HG02885 (cell line): ENCODE measurements around the gene CCT3.
A peak's percentile ranks its signal among the peaks of the same experiment; 100 is the strongest.
"Not testable (repeated sequence)": the region's sequence is repeated elsewhere in the genome, so short reads cannot be mapped to it uniquely, and the experiment has no call there.

Experiments
- ATAC-seq: cut with Tn5 transposase; IDR thresholded peaks from one replicate; pipeline ENCODE4 v1.9.1; 2021; ENCODE audit warnings: mild to moderate bottlenecking; ENCODE audit not compliant: unreplicated experiment, poor library complexity

Gene CCT3

DNA sequence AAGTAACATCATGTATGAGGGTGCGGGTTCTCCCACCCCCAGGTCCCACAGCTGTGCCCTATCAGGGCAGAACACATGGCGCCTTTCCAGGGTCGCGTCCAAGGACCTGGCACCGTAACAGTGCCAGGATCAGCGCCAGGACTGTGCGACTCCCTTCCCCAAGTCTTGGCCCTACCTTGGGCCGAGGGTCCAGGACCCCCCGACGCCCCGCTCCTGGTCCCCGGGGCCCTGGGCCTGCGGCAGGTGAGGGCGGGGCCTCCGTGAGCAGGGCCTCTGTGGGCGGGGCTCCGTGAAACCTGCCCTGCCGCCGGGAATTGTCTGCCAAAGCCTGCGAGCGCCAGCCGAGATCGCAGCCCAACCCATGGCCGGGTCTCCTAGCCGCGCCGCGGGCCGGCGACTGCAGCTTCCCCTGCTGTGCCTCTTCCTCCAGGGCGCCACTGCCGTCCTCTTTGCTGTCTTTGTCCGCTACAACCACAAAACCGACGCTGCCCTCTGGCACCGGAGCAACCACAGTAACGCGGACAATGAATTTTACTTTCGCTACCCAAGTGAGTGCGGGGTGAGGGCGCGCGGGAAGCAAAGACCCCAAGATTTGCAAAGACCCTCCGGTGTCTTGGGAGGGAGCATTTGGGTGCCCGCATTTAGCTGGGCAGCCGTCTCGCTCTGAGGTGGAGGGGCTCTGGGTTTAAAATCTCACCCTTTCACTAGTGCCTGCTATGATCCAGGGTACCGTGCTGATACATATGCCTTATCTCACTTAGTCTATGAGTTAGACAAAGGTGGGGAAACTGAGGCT lies 31.0 kb upstream of the CCT3 start, which contains the start of gene RHBG:
TSS of gene RHBG (plus strand) at position 323 of the 796 bp plus-strand sequence. CDS start at position 362, 39 bp downstream.
- no peak for ATAC-seq

DNA sequence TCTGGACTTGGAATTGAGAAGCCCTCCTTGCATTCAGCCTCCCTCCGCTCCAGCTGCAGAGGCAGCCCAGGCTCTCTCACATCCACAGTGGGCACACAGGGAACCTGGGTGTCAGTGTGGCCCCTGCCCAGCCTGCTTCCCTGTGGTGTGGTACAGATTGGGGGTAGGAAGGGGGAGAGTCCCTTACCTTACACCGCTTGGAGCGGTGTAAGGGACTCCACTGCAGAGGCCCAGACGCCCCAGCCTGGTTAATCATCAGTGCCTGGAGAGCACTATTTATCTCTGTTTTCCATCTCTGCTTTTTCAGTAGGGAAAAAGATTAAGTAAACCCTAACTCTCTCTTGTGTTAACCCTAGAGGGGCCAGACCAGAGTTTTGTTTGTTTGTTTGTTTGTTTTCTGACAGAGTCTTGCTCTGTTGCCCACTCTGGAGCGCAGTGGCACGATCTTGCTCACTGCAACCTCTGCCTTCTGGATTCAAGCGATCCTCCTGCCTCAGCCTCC lies 30.1 kb upstream of the CCT3 start:
- no peak for ATAC-seq

GRCh38 chr1:156367383-156368156 lies 29.5 kb upstream of the CCT3 start:
- no peak for ATAC-seq

- ATAC-seq: no peak
These were observed 28.5 kb upstream of the CCT3 start for GRCh38 chr1:156366378-156367166.

DNA sequence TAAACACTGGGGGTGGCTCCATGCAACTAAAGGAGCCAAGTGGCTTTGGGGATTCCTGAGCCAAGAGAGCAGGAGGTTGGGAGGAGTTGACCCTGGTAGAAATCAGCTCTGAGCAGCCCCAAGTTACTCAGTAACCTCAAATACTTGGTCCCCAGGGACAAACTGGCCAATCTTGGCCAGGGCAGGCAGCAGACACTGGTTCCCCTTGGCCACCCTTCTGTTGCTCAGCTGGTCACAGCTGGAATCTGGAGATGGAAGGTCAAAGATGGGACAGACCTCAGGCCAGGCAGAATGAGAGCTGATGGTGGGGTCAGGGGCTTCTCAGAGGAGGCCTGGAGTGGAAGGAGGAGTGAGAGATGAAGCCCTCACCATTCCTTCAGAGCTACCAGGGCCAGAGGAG lies 27.7 kb upstream of the CCT3 start:
- no peak for ATAC-seq

GRCh38 chr1:156360534-156360933 lies 22.4 kb upstream of the CCT3 start:
- no peak for ATAC-seq

DNA sequence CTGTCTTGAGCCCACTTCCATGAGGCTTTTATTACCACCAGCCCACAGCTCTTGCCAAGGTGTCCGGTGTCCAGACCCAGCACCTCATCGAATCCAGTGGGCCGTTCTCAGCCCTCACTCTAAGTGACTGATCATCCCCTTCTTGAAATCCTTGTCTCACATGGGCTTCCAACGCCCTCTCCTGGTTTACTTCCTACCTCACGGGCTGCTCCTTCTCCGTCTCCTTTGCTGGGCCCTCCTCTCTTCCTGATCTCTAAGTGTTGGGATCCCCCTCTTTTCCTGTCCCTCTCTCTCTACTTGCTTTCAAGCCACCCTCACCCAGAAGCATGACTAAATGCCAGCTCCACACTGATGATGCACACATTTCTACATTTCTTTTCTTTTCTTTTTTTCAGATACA lies 21.9 kb upstream of the CCT3 start:
- ATAC-seq: no peak

GRCh38 chr1:156359249-156359648 lies 21.2 kb upstream of the CCT3 start:
- no peak for ATAC-seq

DNA sequence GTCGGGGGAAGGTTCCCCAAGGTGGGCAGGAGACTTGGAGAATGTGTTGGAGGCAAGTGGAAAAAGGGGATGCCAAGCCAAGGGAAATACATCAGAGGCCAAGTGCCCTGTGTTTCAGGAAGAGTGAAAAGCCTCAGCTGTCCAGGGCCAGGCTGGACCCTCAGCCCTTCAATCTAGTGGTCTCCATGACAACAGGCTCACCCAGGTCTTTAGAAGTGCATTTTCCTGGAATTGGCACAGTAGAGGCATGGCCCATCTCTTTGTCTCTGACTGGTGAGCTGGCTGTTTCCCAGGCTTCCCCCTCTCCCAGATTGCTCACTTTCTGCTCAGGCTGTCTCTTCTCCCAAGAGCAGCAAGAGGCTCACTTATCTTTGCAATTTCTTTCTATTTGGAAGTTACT lies 20.5 kb upstream of the CCT3 start:
- no peak for ATAC-seq

DNA sequence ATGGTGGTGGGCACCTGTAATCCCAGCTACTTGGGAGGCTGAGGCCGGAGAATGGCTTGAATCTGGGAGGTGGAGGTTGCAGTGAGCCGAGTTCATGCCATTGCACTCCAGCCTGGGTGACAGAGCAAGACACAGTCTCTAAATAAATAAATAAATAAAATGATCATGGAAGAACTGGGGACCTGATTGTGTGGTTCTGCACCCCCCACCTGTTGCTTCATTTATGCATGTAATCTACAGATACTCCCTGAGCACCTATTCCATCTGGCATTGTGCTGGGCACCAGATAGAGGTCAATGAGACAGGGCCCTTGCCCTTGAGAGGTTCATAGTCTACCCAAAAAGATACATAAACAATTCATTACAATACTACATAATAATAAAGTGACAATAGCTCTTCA lies 19.9 kb upstream of the CCT3 start:
- ATAC-seq: no peak

DNA sequence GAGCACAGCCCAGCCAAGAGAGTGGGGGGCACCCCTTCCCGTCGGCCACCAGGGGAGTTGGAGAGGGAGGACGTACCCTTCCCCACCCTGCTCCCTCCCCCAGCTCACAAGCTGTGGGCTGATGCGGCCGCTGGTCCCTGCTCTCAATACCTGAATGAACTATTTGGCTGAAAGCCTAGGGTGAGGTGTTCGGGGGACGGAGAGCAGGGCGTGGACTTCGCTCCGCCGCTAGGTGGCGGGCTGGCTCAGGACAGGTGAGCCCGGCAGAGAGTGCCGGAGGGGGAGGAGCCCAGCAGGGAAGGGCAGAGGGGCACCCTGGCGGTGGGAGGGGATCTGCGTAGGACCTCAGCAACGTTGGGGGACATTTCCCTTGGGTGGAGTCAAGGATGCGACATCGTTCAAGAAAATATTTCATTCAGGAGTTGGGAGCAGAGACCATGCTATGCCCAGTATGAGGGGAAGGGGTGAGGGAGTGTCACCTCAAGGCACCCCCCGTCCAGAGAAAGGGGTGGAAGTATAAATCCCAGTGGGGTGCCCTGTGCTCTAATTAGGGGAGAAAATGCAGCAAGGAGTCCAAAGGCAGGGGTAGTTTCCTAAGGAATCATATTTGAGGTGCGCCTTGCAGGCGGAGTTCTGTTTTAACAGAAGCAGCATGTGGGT lies 18.9 kb upstream of the CCT3 start:
- peak; percentile 59 for ATAC-seq

DNA sequence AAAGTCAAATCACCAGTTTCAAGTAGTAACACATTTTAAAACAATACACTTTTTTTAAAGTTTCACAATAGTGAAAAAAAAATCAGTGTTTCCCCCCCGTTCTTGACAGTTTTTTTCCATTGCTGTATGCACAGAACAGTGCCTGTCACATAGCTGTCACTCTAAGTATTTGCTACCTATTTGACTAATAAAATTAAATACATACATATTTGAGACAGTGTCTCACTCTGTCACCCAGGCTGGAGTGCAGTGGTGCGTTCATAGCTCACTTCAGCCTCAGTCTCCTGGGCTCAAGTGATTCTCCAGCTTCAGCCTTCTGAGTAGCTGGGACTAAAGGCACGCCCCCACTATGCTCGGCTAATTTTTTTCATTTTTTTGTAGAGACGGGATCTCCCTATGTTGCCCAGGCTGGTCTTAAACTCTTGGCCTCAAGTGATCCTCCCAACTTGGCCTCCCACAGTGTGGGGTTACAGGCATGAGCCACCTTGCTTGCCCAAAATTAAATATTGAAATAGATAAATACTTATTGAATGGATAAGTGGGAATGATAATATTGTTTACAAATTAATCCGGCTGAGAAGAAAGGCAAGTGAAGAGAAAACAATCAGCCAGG lies 18.3 kb upstream of the CCT3 start:
- no peak for ATAC-seq

DNA sequence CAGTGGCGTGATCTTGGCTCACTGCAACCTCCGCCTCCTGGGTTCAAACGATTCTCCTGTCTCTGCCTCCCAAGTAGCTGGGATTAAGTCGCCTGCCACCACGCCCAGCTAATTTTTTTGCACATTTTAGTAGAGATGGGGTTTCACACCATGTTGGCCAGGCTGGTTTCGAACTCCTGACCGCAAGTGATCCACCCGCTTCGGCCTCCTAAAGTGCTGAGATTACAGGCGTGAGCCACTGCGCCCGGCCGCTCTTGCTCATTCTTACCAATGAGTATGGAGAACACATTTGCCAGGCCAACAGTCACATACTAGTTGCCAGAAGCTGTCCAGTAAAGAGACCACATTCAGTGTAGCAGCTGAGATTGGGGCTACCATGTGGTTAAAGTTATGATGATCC lies 14.4 kb upstream of the CCT3 start:
- ATAC-seq: not testable (repeated sequence)

DNA sequence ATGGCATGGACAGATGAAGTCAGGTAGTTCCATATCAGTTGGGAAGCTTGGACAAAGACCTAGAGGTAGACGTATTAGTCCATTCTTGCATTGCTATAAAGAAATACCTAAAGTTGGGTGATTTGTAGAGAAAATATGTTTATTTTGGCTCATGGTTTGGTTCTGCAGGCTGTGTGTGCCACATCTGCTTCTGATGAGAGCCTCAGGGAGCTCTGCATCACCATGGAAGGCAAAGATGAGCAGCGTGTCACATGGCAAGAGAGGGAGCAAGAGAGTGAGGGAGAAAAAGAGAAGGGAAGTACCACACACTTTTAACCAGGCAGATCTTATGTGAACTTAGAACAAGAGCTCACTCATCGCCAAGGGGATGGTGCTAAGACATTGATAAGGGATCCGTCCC lies 9.2 kb upstream of the CCT3 start:
- no peak for ATAC-seq

GRCh38 chr1:156346636-156347035 lies 8.5 kb upstream of the CCT3 start:
- no peak for ATAC-seq

DNA sequence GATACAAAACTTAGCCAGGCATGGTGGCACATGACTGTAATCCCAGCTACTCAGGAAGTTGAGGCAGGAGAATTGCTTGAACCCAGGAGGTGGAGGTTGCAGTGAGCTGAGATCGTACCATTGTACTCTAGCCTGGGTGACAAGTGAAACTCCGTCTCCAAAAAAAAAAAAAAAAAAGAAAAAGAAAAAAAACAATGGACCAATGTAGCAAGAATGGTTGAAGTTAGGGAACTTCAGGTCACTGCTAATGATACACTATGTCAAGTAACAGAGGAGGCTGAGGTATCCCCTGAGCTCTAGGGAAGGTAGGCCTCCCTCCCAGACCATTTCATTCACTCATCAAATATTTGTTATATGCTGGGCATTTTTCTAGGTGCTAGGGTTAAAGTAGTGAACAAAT lies 7.9 kb upstream of the CCT3 start:
- not testable (repeated sequence) for ATAC-seq

DNA sequence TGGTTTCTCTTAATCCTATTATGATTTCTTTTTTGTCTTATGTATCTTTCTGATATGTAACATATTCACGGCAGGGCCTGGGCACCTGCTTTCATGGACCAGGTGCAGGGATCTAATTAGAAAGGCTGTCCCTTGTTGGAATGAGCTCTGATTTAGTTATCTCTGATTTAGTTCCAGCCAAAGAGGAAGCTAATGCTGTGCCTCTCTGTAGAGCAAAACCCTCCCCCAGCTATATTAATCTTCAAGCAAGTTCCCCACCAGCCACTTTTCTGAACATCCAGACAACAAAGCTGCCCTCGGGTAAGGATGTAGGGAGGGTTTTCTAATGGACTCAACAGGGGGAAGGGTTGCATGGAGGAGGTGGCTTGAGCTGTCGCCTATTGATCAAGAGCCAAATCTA lies 6.3 kb upstream of the CCT3 start:
- ATAC-seq: no peak

DNA sequence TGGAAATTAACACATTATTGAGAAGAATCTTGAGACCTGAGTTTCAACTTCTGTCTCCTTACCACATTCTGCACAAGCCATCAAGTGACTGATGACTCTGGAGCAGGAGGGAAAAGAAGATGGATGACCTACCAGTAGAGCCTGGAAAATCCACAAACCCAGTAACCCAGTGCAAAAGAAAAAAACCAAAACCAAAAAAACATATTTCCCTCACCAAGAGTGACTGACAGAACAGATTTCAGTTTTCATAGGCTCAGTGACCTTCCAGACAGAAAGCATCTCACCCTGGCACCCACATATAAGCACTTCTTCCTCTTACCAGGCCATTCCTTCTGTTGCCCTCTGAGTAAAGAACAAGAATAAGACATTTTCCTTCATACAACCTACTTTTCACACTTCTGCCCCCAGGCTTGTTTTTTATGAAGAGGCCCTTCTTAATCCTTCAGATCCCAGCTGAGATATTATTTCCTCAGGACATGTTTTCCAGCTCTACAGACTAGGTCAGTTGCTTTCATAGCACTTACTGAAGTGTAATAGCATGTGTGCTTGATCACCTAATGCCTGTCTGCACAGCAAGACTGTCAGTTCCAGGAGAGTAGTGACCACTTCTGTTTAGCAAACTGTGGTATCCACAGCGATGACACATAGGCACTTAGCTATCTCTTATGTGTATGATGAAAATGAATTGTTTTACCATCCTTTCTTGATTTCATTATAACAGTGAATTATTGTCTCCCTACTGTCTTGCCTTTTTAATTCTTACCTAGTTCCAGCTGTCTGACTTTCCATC lies 4.3 kb upstream of the CCT3 start:
- ATAC-seq: no peak

GRCh38 chr1:156337888-156338179 lies 258 bp downstream of the CCT3 start:
- ATAC-seq: no peak
